ENCODE measurements around the gene RIOK2. TPM values are rescaled to one million over a fixed set of nuclear protein-coding genes. Genes with fewer than 3 reads are reported as not detected.

Gene RIOK2
- total and polyA plus RNA-seq, 2 of the 8 experiments (the other 6 are each of a cell fraction or from before 2014, with no cell fraction given), result 5.4 to 35.0 TPM

- TF ChIP-seq KDM5A (IDR thresholded peaks at IDR 0.05; ENCODE audit: low read length), result no peak
- no peak for TF ChIP-seq JUN (IDR thresholded peaks at IDR 0.05; ENCODE audit: low read depth, low read length)
These were observed 41.5 kb downstream of the RIOK2 start (continued) for GRCh38 chr5:97141539-97141938.
